ENCODE results near the gene NEGR1. TPM values are rescaled to one million over a fixed set of nuclear protein-coding genes. Genes with fewer than 3 reads are reported as not detected.

Gene NEGR1
- total and polyA plus RNA-seq, 9 of the 15 experiments (the other 6 are each of a cell fraction or from before 2014, with no cell fraction given), result not detected

GRCh38 chr1:71908871-71909390, 373.4 kb downstream of the NEGR1 start (continued):
- TF ChIP-seq ZNF239 (CRISPR knock-in tag; IDR thresholded peaks at IDR 0.05), result no peak
- no peak for TF ChIP-seq XRCC5 (IDR thresholded peaks at IDR 0.05; ENCODE audit: low read depth, low read length)
- no peak for TF ChIP-seq ZNF589 (CRISPR knock-in tag; IDR thresholded peaks at IDR 0.05; ENCODE audit: low read depth)
- no peak for TF ChIP-seq DACH1 (IDR thresholded peaks at IDR 0.05; ENCODE audit: partially characterized antibody)
- TF ChIP-seq TCF3 (CRISPR knock-in tag; IDR thresholded peaks at IDR 0.05), result no peak

DNA sequence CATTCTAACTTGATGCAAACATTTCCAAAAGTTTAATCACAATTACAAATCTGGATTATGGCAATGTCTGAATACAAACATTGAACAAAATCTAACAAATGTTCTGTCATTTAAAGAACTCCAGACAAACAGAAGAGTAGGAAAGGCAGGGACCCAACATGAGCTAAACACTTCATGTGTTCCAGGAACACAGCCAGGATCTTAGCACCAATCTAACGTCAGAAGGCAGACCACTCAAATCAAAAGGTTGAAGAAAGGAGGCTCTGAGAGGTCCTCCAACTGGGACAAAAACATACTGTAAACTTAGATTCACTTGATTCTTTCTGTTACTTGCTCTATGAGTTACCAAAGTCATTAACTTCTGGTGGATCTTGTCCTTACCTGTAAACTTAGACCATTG, 374.0 kb downstream of the NEGR1 start:
- ChIA-PET CTCF (ENCODE audit: low intra/inter-chr PET ratio) (interaction anchor here (0.7 kb wide), 1 partner anchor 1874 kb away, joined by 6 read pairs; no protein-coding TSS in a partner anchor), POLR2A (no interaction called here)
- Histone ChIP-seq H3K27me3 (ENCODE audit: control insufficient read depth in 2 of 2, insufficient read depth in 2 of 2, low read length in 2 of 2) (no peaks in the 10 kb centered on the region), H3K4me1 (replicated peaks in 1 of 2; ENCODE audit: control insufficient read depth in 2 of 2, insufficient read depth in 2 of 2, low read length in 2 of 2) (no peaks in the 10 kb centered on the region), H3K4me2 (ENCODE audit: insufficient read depth, low read length) (no peak overlapping the region), H3K9ac (ENCODE audit: insufficient read depth in 1 of 2, low read depth in 2 of 2, low read length in 2 of 2) (no peak overlapping the region), H3K4me3 (no peak overlapping the region), H3K9me3 (replicated peaks; ENCODE audit: control insufficient read depth, insufficient read depth, low read depth, low read length) (0 out of 2 replicates have a peak, but pooled peaks cover 1% of the 10 kb centered on the region), H3K36me3 (ENCODE audit: control insufficient read depth, insufficient read depth, low read length) (no peaks in the 10 kb centered on the region), H2AFZ (ENCODE audit: low read depth, low read length) (no peak overlapping the region), H3K27ac (ENCODE audit: extremely low read depth, low read depth, low read length) (no peak overlapping the region), H3K9me1 (ENCODE audit: control insufficient read depth, insufficient read depth, low read length) (no peaks in the 10 kb centered on the region), H4K20me1 (replicated peaks; ENCODE audit: control insufficient read depth, insufficient read depth, low read length) (no peaks in the 10 kb centered on the region), H3K79me2 (ENCODE audit: control insufficient read depth, insufficient read depth, low read length) (no peaks in the 10 kb centered on the region)
- FAIRE-seq, result no peak
- in situ Hi-C loops (cut with MboI), result no loop called here
- no peak for ATAC-seq
- WGBS (ENCODE audit: insufficient coverage, low coverage, missing lambda C conversion rate), result 0% methylated on average over 1 of the region's 1 CpG
- TF ChIP-seq ZNF764 (CRISPR knock-in tag; IDR thresholded peaks at IDR 0.05; ENCODE audit: low read depth) (no peak), MAX (CRISPR knock-in tag; IDR thresholded peaks at IDR 0.05) (no peak), MAFG (tag; conservative IDR thresholded peaks at IDR 0.05) (no peak), MIER1 (IDR thresholded peaks at IDR 0.05; ENCODE audit: low read depth) (no peak)
- BruUV-seq (replicated peaks), result no TSS peak
- no peak for DNase-seq (ENCODE audit: extremely low read depth in 1 of 4, low spot score in 3 of 4)
- intact Hi-C loops (cut with micrococcal nuclease), result no loop called here
